NT2/D1 (cell line): Measurements from ENCODE around the gene PRPSAP2.

Experiments
- SUZ12 ChIP-seq: IDR thresholded peaks from 2 replicates; pipeline ENCODE4 v1.6.1; 2011; ENCODE audit not compliant: insufficient read length, insufficient read depth; ENCODE audit errors: extremely low read depth
- YY1 ChIP-seq: IDR thresholded peaks from 2 replicates; pipeline ENCODE4 v1.6.1; 2011; ENCODE audit not compliant: insufficient read length, insufficient read depth
- ZNF274 ChIP-seq: IDR thresholded peaks from 2 replicates; pipeline ENCODE4 v1.6.1; 2011; ENCODE audit warnings: mild to moderate bottlenecking, low read depth, low read length

- TF ChIP-seq SUZ12 (no peak), YY1 (no peak), ZNF274 (no peak)
These were observed 63.0 kb downstream of the PRPSAP2 start for GRCh38 chr17:18920911-18921441.
